Measurements from ENCODE around the gene RAI14. TPM values are rescaled to one million over a fixed set of nuclear protein-coding genes. Genes with fewer than 3 reads are reported as not detected.

RAI14 gene
- 10 to 100 TPM; 12.5 to 38.7 (median 22.4) TPM for total RNA-seq

- DNase-seq (ENCODE audit: low spot score in 2 of 2) = peak; percentile 75 to 80
- peak within 1 kb of the TSS; percentile 95 for H3K27ac ChIP-seq
- H3K4me1 ChIP-seq = no peaks in the 10 kb centered on the region
- no peaks in the 10 kb centered on the region for H3K27me3 ChIP-seq
- H3K4me3 ChIP-seq = peak within 1 kb of the TSS; percentile 84 to 96 (median 90)
- no peaks in the 10 kb centered on the region for H3K36me3 ChIP-seq
- H3K9me3 ChIP-seq = no peaks in the 10 kb centered on the region
- intact Hi-C loops (cut with DNase I; ENCODE audit: low total_unique reads) = no loop called here
- TF ChIP-seq CTCF (IDR thresholded peaks at IDR 0.05) (no peak), POLR2A (IDR thresholded peaks at IDR 0.05) (no peak), POLR2AphosphoS5 (IDR thresholded peaks at IDR 0.05) (peak in 1 of 3 donors; percentile 38)
Observed at GRCh38 chr5:34656001-34656699, at the start of gene RAI14. Gene RAI14, plus strand, starts transcription at chr5:34656328. Its CDS starts 30,592 bp downstream, at chr5:34686920.

GRCh38 chr5:34608368-34608767 is 47.8 kb upstream of the RAI14 start:
- no peaks in the 10 kb centered on the region for H3K9me3 ChIP-seq
- no peaks in the 10 kb centered on the region for H3K4me1 ChIP-seq
- H3K4me3 ChIP-seq = no peak overlapping the region
- intact Hi-C loops (cut with DNase I; ENCODE audit: low total_unique reads) = no loop called here
- DNase-seq (ENCODE audit: low spot score in 2 of 2) = no peak
- H3K36me3 ChIP-seq = no peaks in the 10 kb centered on the region
- H3K27ac ChIP-seq = no peak overlapping the region
- no peaks in the 10 kb centered on the region for H3K27me3 ChIP-seq
- no peak for TF ChIP-seq POLR2AphosphoS5 (IDR thresholded peaks at IDR 0.05)
- TF ChIP-seq POLR2A (IDR thresholded peaks at IDR 0.05) = no peak
- no peak for TF ChIP-seq CTCF (IDR thresholded peaks at IDR 0.05)

- Histone ChIP-seq H3K4me3 (no peak overlapping the region), H3K9me3 (no peaks in the 10 kb centered on the region), H3K27ac (peak overlapping the region in 1 of 2 donors; percentile 33), H3K4me1 (no peaks in the 10 kb centered on the region), H3K36me3 (no peaks in the 10 kb centered on the region), H3K27me3 (no peaks in the 10 kb centered on the region)
- intact Hi-C loops (cut with DNase I; ENCODE audit: low total_unique reads) = no loop called here
- TF ChIP-seq POLR2AphosphoS5 (IDR thresholded peaks at IDR 0.05) (no peak), POLR2A (IDR thresholded peaks at IDR 0.05) (no peak), CTCF (IDR thresholded peaks at IDR 0.05) (no peak)
- no peak for DNase-seq (ENCODE audit: low spot score in 2 of 2)
Observed at GRCh38 chr5:34608859-34609648, 47.1 kb upstream of the RAI14 start.

GRCh38 chr5:34609951-34610441 is 46.1 kb upstream of the RAI14 start:
- H3K9me3 ChIP-seq = no peaks in the 10 kb centered on the region
- intact Hi-C loops (cut with DNase I; ENCODE audit: low total_unique reads) = no loop called here
- no peak overlapping the region for H3K27ac ChIP-seq
- DNase-seq (ENCODE audit: low spot score in 2 of 2) = no peak
- H3K27me3 ChIP-seq = no peaks in the 10 kb centered on the region
- H3K36me3 ChIP-seq = no peaks in the 10 kb centered on the region
- H3K4me3 ChIP-seq = no peak overlapping the region
- TF ChIP-seq POLR2AphosphoS5 (IDR thresholded peaks at IDR 0.05) (no peak), CTCF (IDR thresholded peaks at IDR 0.05) (no peak), POLR2A (IDR thresholded peaks at IDR 0.05) (no peak)
- no peaks in the 10 kb centered on the region for H3K4me1 ChIP-seq

- Histone ChIP-seq H3K9me3 (no peaks in the 10 kb centered on the region), H3K27me3 (no peaks in the 10 kb centered on the region), H3K27ac (no peak overlapping the region), H3K36me3 (no peaks in the 10 kb centered on the region), H3K4me1 (no peaks in the 10 kb centered on the region), H3K4me3 (no peak overlapping the region)
- no peak for DNase-seq (ENCODE audit: low spot score in 2 of 2)
- TF ChIP-seq CTCF (IDR thresholded peaks at IDR 0.05) (no peak), POLR2AphosphoS5 (IDR thresholded peaks at IDR 0.05) (no peak), POLR2A (IDR thresholded peaks at IDR 0.05) (no peak)
- intact Hi-C loops (cut with DNase I; ENCODE audit: low total_unique reads) = no loop called here
Observed at GRCh38 chr5:34610546-34610945, 45.6 kb upstream of the RAI14 start.
